GM12891 (cell line): ENCODE measurements around the gene IRAG1. TPM values are rescaled to one million over a fixed set of nuclear protein-coding genes. Genes with fewer than 3 reads are reported as not detected.

ENCODE experiments used
- DNase-seq: peaks from one replicate; pipeline ENCODE4 v3.0.0; 2011; ENCODE audit warnings: low spot score; ENCODE audit not compliant: insufficient read length
- FAIRE-seq: peaks from 2 replicates; lab custom pipeline; 2011; peaks lifted over from hg19 to GRCh38; lab: Jason Lieb, UNC
- PAX5 ChIP-seq: IDR thresholded peaks from 2 replicates; pipeline ENCODE4 v1.6.1; 2011; ENCODE audit warnings: low read length, moderate library complexity, mild to moderate bottlenecking; ENCODE audit not compliant: insufficient read depth, severe bottlenecking
- POLR2A ChIP-seq: IDR thresholded peaks from 2 replicates; pipeline ENCODE4 v1.6.1; 2011; ENCODE audit warnings: low read depth, low read length, control low read depth
- POLR2AphosphoS5 ChIP-seq: IDR thresholded peaks from 2 replicates; pipeline ENCODE4 v1.6.1; 2011; ENCODE audit warnings: low read depth, low read length, control low read depth
- POU2F2 ChIP-seq: IDR thresholded peaks from 2 replicates; pipeline ENCODE4 v1.6.1; 2011; ENCODE audit warnings: low read depth, mild to moderate bottlenecking, control low read depth, low read length, moderate library complexity
- SPI1 ChIP-seq: IDR thresholded peaks from 2 replicates; pipeline ENCODE4 v1.6.1; 2011; ENCODE audit warnings: low read depth, low read length, control low read depth
- TAF1 ChIP-seq: IDR thresholded peaks from 2 replicates; pipeline ENCODE4 v1.6.1; 2011; ENCODE audit warnings: low read depth, low read length, control low read depth
- polyA plus RNA-seq: library from polyadenylated mRNA; unstranded; fragments of >200 nt; gene quantifications from one replicate; pipeline ENCODE4 v1.2.1, GENCODE V29; 2012; ENCODE audit warnings: low read depth, missing spikeins, inconsistent platforms; ENCODE audit not compliant: missing spikeins

The IRAG1 gene, protein sequence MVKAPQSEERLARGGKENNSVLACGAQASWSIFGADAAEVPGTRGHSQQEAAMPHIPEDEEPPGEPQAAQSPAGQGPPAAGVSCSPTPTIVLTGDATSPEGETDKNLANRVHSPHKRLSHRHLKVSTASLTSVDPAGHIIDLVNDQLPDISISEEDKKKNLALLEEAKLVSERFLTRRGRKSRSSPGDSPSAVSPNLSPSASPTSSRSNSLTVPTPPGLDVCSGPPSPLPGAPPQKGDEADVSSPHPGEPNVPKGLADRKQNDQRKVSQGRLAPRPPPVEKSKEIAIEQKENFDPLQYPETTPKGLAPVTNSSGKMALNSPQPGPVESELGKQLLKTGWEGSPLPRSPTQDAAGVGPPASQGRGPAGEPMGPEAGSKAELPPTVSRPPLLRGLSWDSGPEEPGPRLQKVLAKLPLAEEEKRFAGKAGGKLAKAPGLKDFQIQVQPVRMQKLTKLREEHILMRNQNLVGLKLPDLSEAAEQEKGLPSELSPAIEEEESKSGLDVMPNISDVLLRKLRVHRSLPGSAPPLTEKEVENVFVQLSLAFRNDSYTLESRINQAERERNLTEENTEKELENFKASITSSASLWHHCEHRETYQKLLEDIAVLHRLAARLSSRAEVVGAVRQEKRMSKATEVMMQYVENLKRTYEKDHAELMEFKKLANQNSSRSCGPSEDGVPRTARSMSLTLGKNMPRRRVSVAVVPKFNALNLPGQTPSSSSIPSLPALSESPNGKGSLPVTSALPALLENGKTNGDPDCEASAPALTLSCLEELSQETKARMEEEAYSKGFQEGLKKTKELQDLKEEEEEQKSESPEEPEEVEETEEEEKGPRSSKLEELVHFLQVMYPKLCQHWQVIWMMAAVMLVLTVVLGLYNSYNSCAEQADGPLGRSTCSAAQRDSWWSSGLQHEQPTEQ
- 0.01 TPM for polyA plus RNA-seq

DNA sequence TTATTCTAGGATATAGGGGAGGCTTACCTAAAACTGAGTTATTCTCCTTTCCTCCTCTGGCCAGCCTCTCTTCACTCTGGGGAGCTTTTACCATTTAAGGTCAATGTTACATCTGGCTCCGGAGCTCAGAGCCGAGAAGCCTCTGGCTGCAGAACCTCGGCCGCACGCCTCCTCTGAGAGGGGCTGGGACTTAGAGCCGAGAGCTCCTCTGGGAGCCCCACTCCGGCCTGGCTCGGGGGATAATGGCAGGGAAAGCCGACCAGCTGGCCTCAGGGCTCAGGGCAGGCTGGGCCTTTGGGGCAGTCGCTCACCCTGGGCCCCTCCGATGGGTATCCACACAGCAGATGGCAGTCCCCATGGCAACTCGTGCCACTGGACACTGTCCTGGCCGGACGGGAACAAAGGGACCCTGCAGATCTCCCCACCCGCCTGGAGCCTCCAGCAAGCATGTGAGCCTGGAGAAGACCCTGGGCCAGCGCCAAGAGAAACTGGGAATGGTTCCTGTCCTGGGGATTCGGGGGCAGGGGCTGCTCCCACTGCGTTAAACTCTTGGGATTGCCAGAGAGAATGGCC is at the start of gene IRAG1:
Gene IRAG1, minus strand, starts transcription at position 247 of the 573 bp plus-strand sequence. Its CDS starts 153 bp downstream, at position 94.
- TF ChIP-seq POU2F2 (no peak), PAX5 (no peak), SPI1 (no peak), POLR2AphosphoS5 (no peak), POLR2A (no peak), TAF1 (no peak)
- DNase-seq (no peak), FAIRE-seq (no peak)

DNA sequence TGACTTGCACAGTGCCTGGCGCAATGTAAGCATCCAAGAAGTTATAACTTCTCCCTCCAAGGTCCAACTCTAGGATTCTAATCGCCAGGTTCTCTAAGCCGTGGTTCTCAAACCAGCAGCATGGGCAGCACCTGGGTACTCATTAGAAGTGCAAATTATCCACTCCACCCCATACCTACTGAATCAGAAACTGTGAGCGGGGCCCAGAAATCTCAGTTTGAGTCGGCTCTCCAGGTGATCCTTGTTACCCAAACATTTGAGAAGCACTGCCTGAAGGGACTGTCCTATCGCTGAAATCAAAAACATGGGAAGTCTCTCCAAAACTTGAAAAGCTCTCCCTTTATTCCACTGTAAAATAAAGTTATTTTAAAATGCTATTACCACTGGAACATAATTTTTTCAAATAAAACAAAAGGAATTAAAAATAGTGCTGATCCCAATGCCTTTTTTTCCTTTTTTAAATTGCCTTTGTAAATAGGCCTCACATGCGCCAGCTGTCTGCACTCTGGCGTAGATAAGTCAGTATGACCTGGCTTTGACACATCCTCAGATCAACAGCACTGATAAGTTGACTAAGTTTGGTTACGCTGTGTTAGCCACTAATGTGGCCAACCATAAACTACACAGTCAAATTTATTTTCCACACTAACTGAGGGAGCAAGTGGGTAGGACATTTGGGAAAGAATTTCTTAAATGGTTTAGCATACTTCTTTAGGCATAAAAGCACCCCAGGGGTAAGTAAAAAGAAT is 49.1 kb upstream of the IRAG1 start:
- FAIRE-seq (peak; percentile 45), DNase-seq (no peak)
- no peak for TF ChIP-seq SPI1
- no peak for TF ChIP-seq PAX5
- TF ChIP-seq POU2F2, result no peak
- TF ChIP-seq TAF1, result no peak
- no peak for TF ChIP-seq POLR2A
- TF ChIP-seq POLR2AphosphoS5, result no peak

DNA sequence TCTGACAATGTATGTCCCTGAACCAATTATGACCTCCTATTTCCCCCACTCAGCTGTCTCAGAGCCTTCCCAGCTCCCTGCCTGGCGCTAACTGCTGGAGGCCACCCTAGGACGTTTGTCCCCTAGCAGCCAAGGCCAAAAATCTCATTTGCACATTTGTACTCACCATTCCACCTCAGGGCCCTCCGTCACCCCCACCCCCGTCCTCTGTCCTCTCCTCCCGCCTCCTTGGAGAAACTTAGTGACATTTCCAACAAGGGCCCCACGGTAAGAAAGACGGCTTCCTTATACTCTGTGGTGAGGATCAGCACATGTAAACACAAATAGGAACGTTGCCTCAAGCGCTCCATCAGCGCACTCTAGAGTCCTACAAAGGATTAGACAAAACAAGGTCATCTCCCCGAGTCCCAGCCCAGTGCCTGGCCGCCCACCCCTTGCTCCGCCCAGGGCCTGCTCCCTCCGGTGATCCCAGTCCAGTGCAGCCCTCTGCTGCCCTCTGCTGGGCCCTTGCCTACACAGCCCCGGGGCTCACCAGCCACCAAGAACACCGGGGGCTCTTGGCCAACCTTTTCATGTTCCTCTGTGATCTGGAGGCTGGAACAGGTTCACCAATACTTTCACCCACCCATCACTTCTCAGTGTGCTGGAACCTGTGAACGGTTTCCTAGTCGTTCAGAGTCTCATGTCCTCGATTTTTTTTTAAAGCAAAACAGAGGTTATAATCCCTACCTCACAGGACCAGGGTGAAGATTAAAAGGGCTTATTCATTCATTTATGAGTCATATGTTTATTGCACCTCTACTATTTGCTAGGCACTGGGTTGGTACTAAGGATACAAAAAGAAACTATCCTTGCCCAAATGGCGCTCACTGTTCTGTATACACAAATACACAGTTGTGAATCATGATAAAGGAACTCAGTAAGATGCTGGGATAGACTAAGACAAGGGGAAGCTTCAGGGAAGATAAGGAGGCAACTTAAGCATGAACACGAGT is 42.2 kb upstream of the IRAG1 start:
- TF ChIP-seq POLR2A, result no peak
- 0 out of 2 replicates have a peak, but pooled peaks have one; percentile 27 for TF ChIP-seq POU2F2
- peak; percentile 76 for FAIRE-seq
- DNase-seq, result peak; percentile 82

DNA sequence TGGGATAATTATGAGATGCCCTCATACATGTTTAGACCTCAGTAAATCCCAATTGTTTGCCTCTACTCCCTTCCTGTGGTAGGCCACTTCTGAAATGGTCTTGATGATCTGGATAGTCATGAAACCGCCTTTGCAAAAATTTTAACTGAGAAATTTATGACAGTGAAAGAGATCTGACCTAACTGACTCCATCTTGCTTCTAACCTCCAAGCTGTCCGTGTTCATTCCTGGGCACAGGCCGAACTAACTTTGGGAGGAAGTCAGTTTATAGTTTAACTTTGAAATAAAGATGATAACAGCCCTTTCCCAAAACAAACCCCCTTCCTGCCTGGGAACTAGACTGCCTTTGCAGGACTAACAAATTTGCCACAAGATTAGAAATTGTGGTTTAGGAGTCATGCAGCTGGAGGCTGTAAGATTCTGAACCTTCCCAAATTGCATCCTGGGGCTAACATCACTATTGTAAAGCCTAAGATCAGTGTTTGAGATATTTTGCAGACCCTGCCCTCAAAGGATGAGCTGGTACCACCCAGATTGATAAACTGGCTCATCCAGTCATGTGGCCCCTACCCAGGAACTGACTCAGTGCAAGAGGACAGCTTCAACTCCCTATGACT is 37.6 kb upstream of the IRAG1 start:
- no peak for TF ChIP-seq POLR2A
- no peak for TF ChIP-seq PAX5
- no peak for TF ChIP-seq SPI1
- TF ChIP-seq POU2F2, result no peak
- no peak for TF ChIP-seq POLR2AphosphoS5
- no peak for TF ChIP-seq TAF1
- FAIRE-seq (no peak), DNase-seq (no peak)

DNA sequence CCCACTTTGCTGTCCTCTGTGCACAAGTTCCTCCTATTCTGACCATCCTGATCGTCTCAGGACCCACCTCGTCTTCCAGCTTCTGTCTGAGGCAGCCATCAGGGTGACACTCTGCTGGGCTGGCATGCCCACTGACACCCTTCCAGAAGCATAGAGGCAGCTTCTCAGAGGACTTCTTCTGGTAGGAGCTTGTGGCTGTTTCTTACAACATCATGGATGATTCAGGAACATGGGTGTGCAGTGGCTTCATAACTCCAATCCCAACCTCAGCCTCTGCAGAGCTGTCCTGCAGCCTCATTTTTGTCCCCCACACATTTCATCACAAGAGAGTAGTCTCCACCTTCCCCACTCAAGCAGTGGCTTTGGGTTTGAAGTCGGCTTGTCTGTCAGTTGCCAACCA is 36.6 kb upstream of the IRAG1 start:
- FAIRE-seq, result no peak

DNA sequence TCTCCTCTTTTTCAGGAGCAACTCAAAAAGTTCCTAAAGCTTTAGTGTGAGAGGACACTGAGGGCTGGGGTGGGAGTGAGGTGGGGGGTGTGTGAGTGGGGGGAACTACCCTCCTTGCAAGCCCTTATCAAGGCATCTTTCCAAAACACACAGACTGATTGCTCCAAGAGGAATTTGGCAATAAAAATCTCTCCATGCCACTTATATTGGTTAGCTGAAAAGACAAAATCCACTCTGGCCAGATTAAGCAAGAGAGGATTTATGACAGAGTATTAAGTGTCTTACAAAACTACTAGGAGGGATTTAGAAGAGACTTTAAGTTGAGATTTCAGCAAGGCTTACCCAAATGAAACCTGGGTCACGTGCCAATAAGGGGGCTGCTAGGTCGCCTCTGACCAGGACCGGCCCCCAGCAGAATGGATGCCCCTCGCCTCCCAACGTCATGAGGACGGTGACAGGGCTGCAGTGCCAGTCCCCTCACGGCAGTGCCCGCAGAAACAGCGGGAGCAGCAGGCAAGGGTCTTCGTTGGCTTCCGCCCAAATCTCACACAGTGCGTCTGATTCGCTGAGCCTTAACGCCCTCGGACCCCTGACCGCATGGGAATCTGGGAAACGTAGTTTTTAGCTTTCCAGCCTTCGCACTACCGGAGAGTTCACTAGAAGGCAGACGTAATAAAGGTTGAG is 35.4 kb upstream of the IRAG1 start:
- no peak for FAIRE-seq
- DNase-seq, result no peak

More for the DNA sequence above, 36.6 kb upstream of the IRAG1 start:
- no peak for DNase-seq
- TF ChIP-seq POLR2A, result no peak
- no peak for TF ChIP-seq TAF1
- no peak for TF ChIP-seq PAX5
- no peak for TF ChIP-seq POU2F2
- TF ChIP-seq SPI1, result no peak
- TF ChIP-seq POLR2AphosphoS5, result no peak

DNA sequence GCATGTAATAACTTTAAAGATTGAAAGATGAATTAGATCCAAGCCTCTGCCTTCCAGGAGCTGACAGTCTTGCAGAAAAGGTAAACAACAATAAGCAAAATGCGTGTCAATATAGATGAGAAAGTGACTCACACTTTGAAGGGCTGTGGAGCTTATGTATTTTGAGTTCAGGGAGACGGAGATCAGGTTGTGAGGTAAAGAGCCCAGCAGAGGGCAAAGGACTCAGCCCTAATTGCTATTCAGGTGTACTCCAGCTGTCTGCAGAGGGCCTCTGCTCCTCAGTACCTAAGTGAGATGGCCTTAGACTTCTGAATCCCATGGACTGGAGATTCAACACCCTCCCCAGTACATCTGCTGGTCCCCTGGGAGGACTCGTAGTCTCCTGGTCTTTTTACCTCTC is 34.6 kb upstream of the IRAG1 start:
- FAIRE-seq, result no peak
- DNase-seq, result no peak
- TF ChIP-seq TAF1 (no peak), POLR2A (no peak), POLR2AphosphoS5 (no peak), PAX5 (no peak), SPI1 (no peak), POU2F2 (no peak)

More for the DNA sequence above, 35.4 kb upstream of the IRAG1 start:
- TF ChIP-seq POU2F2, result no peak
- no peak for TF ChIP-seq POLR2AphosphoS5
- no peak for TF ChIP-seq TAF1
